Measurements from ENCODE around the gene VSIG1.

Gene VSIG1

DNA sequence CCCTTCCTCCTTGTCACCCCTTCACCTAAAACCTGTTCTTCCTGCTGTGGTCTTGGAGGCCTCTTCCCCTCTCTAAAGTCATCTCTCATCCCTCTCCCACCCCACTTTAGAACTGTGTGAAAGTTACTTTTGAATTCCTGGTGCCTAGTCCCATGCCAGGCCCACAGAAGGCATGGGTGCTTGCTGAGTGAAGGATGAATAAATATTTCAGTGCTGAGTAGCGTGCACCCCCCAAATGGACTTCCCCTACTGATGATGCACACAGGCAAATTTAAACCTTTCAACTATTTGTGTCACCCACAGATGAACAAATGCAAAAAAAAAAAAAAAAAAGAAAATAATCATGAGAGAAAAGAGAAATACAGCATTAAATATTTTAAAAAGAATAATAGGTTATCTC, 26.7 kb downstream of the VSIG1 start:
- Histone ChIP-seq H3K4me1 (ENCODE audit: insufficient read depth, poor library complexity, severe bottlenecking) (peaks cover 6% of the 10 kb centered on the region), H3K36me3 (ENCODE audit: low read depth) (no peaks in the 10 kb centered on the region), H3K4me3 (ENCODE audit: severe bottlenecking) (no peak overlapping the region), H3K9me3 (ENCODE audit: severe bottlenecking) (no peaks in the 10 kb centered on the region), H3K27me3 (ENCODE audit: insufficient read depth, poor library complexity, severe bottlenecking) (no peaks in the 10 kb centered on the region), H3K27ac (ENCODE audit: poor library complexity, severe bottlenecking) (no peak overlapping the region)
- TF ChIP-seq, protein P1, sequence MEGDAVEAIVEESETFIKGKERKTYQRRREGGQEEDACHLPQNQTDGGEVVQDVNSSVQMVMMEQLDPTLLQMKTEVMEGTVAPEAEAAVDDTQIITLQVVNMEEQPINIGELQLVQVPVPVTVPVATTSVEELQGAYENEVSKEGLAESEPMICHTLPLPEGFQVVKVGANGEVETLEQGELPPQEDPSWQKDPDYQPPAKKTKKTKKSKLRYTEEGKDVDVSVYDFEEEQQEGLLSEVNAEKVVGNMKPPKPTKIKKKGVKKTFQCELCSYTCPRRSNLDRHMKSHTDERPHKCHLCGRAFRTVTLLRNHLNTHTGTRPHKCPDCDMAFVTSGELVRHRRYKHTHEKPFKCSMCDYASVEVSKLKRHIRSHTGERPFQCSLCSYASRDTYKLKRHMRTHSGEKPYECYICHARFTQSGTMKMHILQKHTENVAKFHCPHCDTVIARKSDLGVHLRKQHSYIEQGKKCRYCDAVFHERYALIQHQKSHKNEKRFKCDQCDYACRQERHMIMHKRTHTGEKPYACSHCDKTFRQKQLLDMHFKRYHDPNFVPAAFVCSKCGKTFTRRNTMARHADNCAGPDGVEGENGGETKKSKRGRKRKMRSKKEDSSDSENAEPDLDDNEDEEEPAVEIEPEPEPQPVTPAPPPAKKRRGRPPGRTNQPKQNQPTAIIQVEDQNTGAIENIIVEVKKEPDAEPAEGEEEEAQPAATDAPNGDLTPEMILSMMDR (IDR thresholded peaks at IDR 0.05; ENCODE audit: poor library complexity, severe bottlenecking), result no peak
- ATAC-seq (ENCODE audit: low read depth) (no peak), DNase-seq (ENCODE audit: low spot score) (no peak)

DNA sequence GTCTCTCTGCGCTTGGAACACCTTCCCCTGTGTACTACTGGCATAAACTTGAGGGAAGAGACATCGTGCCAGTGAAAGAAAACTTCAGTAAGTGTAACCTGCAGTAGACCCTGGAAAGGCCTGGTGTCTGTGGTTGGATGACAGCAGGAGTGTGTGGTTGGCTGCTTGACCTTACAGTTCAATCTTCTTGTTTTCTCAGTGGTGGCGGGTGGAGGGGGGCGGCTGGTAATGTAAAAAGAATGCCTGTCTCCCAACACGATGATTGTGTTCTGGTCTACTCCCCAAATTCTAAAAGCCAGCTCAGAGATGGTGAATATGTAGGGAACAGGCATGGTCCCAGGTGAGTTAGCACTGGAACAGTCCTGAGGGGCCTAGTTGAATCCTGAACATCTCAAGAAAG, 27.9 kb downstream of the VSIG1 start:
- H3K27me3 ChIP-seq (ENCODE audit: insufficient read depth, poor library complexity, severe bottlenecking), result no peaks in the 10 kb centered on the region
- TF ChIP-seq, protein P1 (IDR thresholded peaks at IDR 0.05; ENCODE audit: poor library complexity, severe bottlenecking), result no peak
- H3K36me3 ChIP-seq (ENCODE audit: low read depth), result no peaks in the 10 kb centered on the region
- ATAC-seq (ENCODE audit: low read depth) (no peak), DNase-seq (ENCODE audit: low spot score) (no peak)
- no peaks in the 10 kb centered on the region for H3K9me3 ChIP-seq (ENCODE audit: severe bottlenecking)
- no peak overlapping the region for H3K4me3 ChIP-seq (ENCODE audit: severe bottlenecking)
- H3K27ac ChIP-seq (ENCODE audit: poor library complexity, severe bottlenecking), result no peak overlapping the region
- H3K4me1 ChIP-seq (ENCODE audit: insufficient read depth, poor library complexity, severe bottlenecking), result peaks cover 6% of the 10 kb centered on the region

DNA sequence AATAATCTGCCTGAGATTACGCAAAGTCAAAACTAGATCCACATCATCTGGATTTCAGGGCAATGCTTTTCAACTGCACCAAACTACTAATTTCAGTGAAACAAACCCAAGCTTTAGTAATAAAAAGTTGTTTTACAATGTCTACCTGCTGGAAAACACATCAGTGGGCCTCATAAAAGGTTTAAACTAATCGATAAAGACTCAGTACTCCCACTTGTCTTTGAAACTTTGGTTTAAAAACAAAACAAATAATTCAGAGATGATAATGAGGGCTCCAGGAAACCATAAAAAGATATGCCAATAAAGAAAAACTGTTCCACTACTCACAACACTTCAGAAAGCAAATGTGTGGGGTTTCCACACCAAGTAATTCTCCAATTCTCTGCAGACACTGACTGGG, 36.2 kb downstream of the VSIG1 start:
- TF ChIP-seq, protein P1 (IDR thresholded peaks at IDR 0.05; ENCODE audit: poor library complexity, severe bottlenecking), result no peak
- no peaks in the 10 kb centered on the region for H3K27me3 ChIP-seq (ENCODE audit: insufficient read depth, poor library complexity, severe bottlenecking)
- H3K27ac ChIP-seq (ENCODE audit: poor library complexity, severe bottlenecking), result no peak overlapping the region
- no peak for DNase-seq (ENCODE audit: low spot score)
- H3K9me3 ChIP-seq (ENCODE audit: severe bottlenecking), result no peaks in the 10 kb centered on the region
- no peak for ATAC-seq (ENCODE audit: low read depth)
- H3K4me3 ChIP-seq (ENCODE audit: severe bottlenecking), result no peak overlapping the region
- H3K36me3 ChIP-seq (ENCODE audit: low read depth), result peaks cover 1% of the 10 kb centered on the region
- H3K4me1 ChIP-seq (ENCODE audit: insufficient read depth, poor library complexity, severe bottlenecking), result no peaks in the 10 kb centered on the region

DNA sequence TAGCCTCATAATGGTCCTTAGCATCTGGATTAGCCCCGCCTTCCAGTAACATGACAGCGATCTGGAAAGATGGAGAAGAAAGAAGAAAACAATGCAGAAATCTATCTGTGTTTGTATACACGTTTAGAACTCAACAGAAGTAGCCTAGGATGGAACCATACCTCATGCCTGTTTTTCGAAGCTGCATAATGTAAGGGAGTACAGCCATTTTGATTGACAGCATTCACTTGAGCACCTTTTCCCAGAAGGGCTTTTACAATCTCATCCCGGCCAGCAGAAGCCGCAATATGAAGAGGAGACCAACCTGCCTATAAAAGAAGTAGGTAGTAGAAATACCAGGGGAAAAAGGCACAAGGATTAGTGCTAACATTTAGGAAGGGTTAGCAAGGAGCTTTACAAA, 42.9 kb downstream of the VSIG1 start:
- H3K4me1 ChIP-seq (ENCODE audit: insufficient read depth, poor library complexity, severe bottlenecking), result no peaks in the 10 kb centered on the region
- no peak overlapping the region for H3K4me3 ChIP-seq (ENCODE audit: severe bottlenecking)
- H3K27ac ChIP-seq (ENCODE audit: poor library complexity, severe bottlenecking), result no peak overlapping the region
- ATAC-seq (ENCODE audit: low read depth), result no peak
- no peaks in the 10 kb centered on the region for H3K27me3 ChIP-seq (ENCODE audit: insufficient read depth, poor library complexity, severe bottlenecking)
- H3K9me3 ChIP-seq (ENCODE audit: severe bottlenecking), result no peaks in the 10 kb centered on the region
- peaks cover 28% of the 10 kb centered on the region for H3K36me3 ChIP-seq (ENCODE audit: low read depth)
- TF ChIP-seq, protein P1 (IDR thresholded peaks at IDR 0.05; ENCODE audit: poor library complexity, severe bottlenecking), result no peak
- no peak for DNase-seq (ENCODE audit: low spot score)

DNA sequence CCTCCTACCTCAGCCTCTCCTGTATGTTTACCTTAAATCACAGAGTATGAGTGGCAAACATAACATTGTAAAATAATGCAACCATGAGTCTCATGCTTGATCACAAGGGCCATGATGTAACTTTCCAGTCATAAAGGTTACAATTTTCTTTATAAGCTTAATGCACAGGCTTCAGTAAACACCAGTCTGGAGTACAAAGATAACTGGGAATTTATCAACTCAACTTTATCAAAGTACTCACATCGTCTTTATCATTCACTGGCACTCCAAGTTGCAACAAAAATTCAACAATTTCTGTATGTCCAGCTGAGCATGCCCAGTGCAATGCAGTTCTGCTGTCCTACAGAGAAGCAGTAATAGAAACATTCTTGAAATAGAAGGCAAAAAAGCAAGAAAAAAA, 43.6 kb downstream of the VSIG1 start:
- TF ChIP-seq, protein P1 (IDR thresholded peaks at IDR 0.05; ENCODE audit: poor library complexity, severe bottlenecking), result no peak
- no peaks in the 10 kb centered on the region for H3K4me1 ChIP-seq (ENCODE audit: insufficient read depth, poor library complexity, severe bottlenecking)
- H3K27me3 ChIP-seq (ENCODE audit: insufficient read depth, poor library complexity, severe bottlenecking), result no peaks in the 10 kb centered on the region
- no peaks in the 10 kb centered on the region for H3K9me3 ChIP-seq (ENCODE audit: severe bottlenecking)
- no peak overlapping the region for H3K27ac ChIP-seq (ENCODE audit: poor library complexity, severe bottlenecking)
- ATAC-seq (ENCODE audit: low read depth), result no peak
- no peak overlapping the region for H3K4me3 ChIP-seq (ENCODE audit: severe bottlenecking)
- H3K36me3 ChIP-seq (ENCODE audit: low read depth), result peaks cover 28% of the 10 kb centered on the region
- no peak for DNase-seq (ENCODE audit: low spot score)
